Measurements from ENCODE around the gene PLCB3.
A peak's percentile ranks its signal among the peaks of the same experiment; 100 is the strongest.

The PLCB3 gene

GRCh38 chr11:64316672-64317324, 65.5 kb downstream of the PLCB3 start:
- H3K27me3 ChIP-seq (ENCODE audit: insufficient read depth, low read depth) = no peaks in the 10 kb centered on the region
- peak overlapping the region; percentile 88 for H3K27ac ChIP-seq
- H3K36me3 ChIP-seq (ENCODE audit: insufficient read depth) = no peaks in the 10 kb centered on the region
- H3K4me3 ChIP-seq (IDR thresholded peaks at IDR 0.05; ENCODE audit: insufficient read depth, low read depth, low read length) = no peak overlapping the region
- H4K20me1 ChIP-seq (ENCODE audit: insufficient read depth) = no peaks in the 10 kb centered on the region
- peaks cover 33% of the 10 kb centered on the region for H3K4me1 ChIP-seq (ENCODE audit: low read depth, poor library complexity, severe bottlenecking)
- peaks cover 23% of the 10 kb centered on the region; the same call in 1 of the 2 replicates for H3K79me2 ChIP-seq (ENCODE audit: insufficient read depth, low read depth)
- H3K9ac ChIP-seq = peak overlapping the region; percentile 84
- peak overlapping the region; percentile 94 for H3K4me2 ChIP-seq
- peak overlapping the region; percentile 60; the same call in 1 of the 2 replicates for H2AFZ ChIP-seq (ENCODE audit: low read depth)
- TF ChIP-seq CTCF (conservative IDR thresholded peaks at IDR 0.05; ENCODE audit: low read depth, low read length) = no peak; the same call in 1 of the 2 replicates

- peak within 1 kb of the TSS; percentile 67; the same call in 1 of the 2 replicates for H2AFZ ChIP-seq (ENCODE audit: low read depth)
- peaks cover 19% of the 10 kb centered on the region; the same call in 1 of the 2 replicates for H3K79me2 ChIP-seq (ENCODE audit: insufficient read depth, low read depth)
- H3K9ac ChIP-seq = peak within 1 kb of the TSS; percentile 84
These were observed 66.1 kb downstream of the PLCB3 start, which contains the start of gene TRMT112 for GRCh38 chr11:64317325-64317960. TRMT112 (minus strand) TSS chr11:64317559; CDS start chr11:64317526, 33 bp downstream.

DNA sequence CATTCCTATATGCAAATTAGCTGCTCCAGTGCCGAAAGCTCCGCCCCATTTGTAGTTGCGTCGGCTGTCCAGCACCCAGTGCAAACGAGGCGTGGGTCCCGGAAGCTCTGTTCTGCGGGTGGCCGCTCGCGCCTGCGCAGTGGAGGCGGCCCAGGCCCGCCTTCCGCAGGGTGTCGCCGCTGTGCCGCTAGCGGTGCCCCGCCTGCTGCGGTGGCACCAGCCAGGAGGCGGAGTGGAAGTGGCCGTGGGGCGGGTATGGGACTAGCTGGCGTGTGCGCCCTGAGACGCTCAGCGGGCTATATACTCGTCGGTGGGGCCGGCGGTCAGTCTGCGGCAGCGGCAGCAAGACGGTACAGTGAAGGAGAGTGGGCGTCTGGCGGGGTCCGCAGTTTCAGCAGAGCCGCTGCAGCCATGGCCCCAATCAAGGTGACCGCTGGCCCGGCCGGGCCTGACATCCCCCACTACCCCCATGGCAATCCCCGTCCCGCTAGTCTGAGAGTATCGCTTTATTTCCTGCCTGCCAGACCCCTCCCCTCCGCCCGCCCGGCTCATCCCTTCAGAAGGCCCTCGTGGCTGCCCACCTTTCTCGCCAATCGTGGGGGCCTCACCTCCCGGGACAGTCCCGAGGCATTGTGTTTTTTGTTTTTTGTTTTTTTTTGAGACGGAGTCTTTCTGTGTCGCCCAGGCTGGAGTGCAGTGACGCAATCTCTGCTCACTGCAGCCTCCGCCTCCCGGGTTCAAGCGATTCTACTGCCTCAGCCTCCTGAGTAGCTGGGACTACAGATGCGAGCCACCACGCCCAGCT, 66.8 kb downstream of the PLCB3 start, which contains the start of gene PRDX5:
PRDX5 (plus strand) TSS at position 161 of the 805 bp plus-strand sequence; CDS start at position 256, 95 bp downstream.
- H3K27me3 ChIP-seq (ENCODE audit: insufficient read depth, low read depth) = no peaks in the 10 kb centered on the region
- H3K4me1 ChIP-seq (ENCODE audit: low read depth, poor library complexity, severe bottlenecking) = peaks cover 33% of the 10 kb centered on the region
- H3K4me2 ChIP-seq = peak within 1 kb of the TSS; percentile 94
- no peak within 1 kb of the TSS for H3K4me3 ChIP-seq (IDR thresholded peaks at IDR 0.05; ENCODE audit: insufficient read depth, low read depth, low read length)
- H3K79me2 ChIP-seq (ENCODE audit: insufficient read depth, low read depth) = peaks cover 12% of the 10 kb centered on the region; the same call in 1 of the 2 replicates
- TF ChIP-seq CTCF (conservative IDR thresholded peaks at IDR 0.05; ENCODE audit: low read depth, low read length) = no peak
- peak within 1 kb of the TSS; percentile 84 for H3K9ac ChIP-seq
- no peaks in the 10 kb centered on the region for H4K20me1 ChIP-seq (ENCODE audit: insufficient read depth)
- H3K27ac ChIP-seq = peak within 1 kb of the TSS; percentile 88
- peak within 1 kb of the TSS; percentile 67; the same call in 1 of the 2 replicates for H2AFZ ChIP-seq (ENCODE audit: low read depth)
- H3K36me3 ChIP-seq (ENCODE audit: insufficient read depth) = no peaks in the 10 kb centered on the region

More at GRCh38 chr11:64317325-64317960, 66.1 kb downstream of the PLCB3 start, which contains the start of gene TRMT112:
- H3K36me3 ChIP-seq (ENCODE audit: insufficient read depth) = no peaks in the 10 kb centered on the region
- H4K20me1 ChIP-seq (ENCODE audit: insufficient read depth) = no peaks in the 10 kb centered on the region
- no peaks in the 10 kb centered on the region for H3K27me3 ChIP-seq (ENCODE audit: insufficient read depth, low read depth)
- TF ChIP-seq CTCF (conservative IDR thresholded peaks at IDR 0.05; ENCODE audit: low read depth, low read length) = no peak
- no peak within 1 kb of the TSS for H3K4me3 ChIP-seq (IDR thresholded peaks at IDR 0.05; ENCODE audit: insufficient read depth, low read depth, low read length)
- peak within 1 kb of the TSS; percentile 94 for H3K4me2 ChIP-seq
- H3K4me1 ChIP-seq (ENCODE audit: low read depth, poor library complexity, severe bottlenecking) = peaks cover 33% of the 10 kb centered on the region
- peak within 1 kb of the TSS; percentile 88 for H3K27ac ChIP-seq
